ENCODE results near the gene ARL2. TPM values are rescaled to one million over a fixed set of nuclear protein-coding genes. Genes with fewer than 3 reads are reported as not detected.

Gene ARL2
- total and polyA plus RNA-seq, 2 donors (not counting 1 experiment from before 2014, with no cell fraction given), result 99.2 to 138 TPM

DNA sequence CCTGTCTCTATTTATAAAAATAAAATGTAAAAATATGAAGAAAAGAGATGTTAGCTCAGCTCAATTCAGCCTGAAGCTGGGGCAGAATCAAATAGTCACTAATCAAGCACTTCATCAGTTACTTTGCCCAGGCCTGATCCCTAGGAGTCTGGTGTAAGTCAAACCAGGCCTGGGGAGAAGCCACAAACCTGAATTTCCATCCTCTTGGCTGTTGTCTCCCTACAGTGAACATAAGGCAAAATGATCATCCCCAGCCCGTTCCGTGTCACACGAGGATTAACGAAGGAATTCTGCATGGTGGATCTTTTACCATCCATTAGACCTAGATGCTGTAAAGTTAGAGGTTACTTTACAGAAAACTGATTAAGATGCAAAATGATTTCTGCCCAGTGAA, 50.9 kb downstream of the ARL2 start:
- Histone ChIP-seq H4K20me1 (ENCODE audit: control insufficient read depth, extremely low read depth, insufficient read depth, low read length) (no peaks in the 10 kb centered on the region), H3K36me3 (ENCODE audit: control insufficient read depth, insufficient read depth, low read length) (no peaks in the 10 kb centered on the region), H3K4me3 (replicated peaks in 1 of 4; ENCODE audit: control extremely low read depth in 1 of 4, insufficient read depth in 1 of 4, low read depth in 3 of 4, low read length in 4 of 4) (no peak overlapping the region), H3K79me2 (ENCODE audit: control insufficient read depth, insufficient read depth, low read length) (no peaks in the 10 kb centered on the region), H3K27ac (ENCODE audit: insufficient read depth, low read length) (no peak overlapping the region), H3K27me3 (ENCODE audit: control insufficient read depth, insufficient read depth, low read length) (no peaks in the 10 kb centered on the region), H3K4me2 (ENCODE audit: extremely low read depth, insufficient read depth, low read length) (no peak overlapping the region), H3K9me3 (ENCODE audit: control insufficient read depth, insufficient read depth, low read depth, low read length) (no peaks in the 10 kb centered on the region), H3K9ac (ENCODE audit: insufficient read depth, low read length) (no peak overlapping the region), H2AFZ (ENCODE audit: low read length) (no peak overlapping the region), H3K4me1 (ENCODE audit: control insufficient read depth, extremely low read depth, insufficient read depth, low read length) (no peaks in the 10 kb centered on the region)
- DNase-seq (ENCODE audit: low read depth in 2 of 2), result no peak
- TF ChIP-seq EZH2 (IDR thresholded peaks at IDR 0.05; ENCODE audit: low read length, missing control alignments), result no peak

DNA sequence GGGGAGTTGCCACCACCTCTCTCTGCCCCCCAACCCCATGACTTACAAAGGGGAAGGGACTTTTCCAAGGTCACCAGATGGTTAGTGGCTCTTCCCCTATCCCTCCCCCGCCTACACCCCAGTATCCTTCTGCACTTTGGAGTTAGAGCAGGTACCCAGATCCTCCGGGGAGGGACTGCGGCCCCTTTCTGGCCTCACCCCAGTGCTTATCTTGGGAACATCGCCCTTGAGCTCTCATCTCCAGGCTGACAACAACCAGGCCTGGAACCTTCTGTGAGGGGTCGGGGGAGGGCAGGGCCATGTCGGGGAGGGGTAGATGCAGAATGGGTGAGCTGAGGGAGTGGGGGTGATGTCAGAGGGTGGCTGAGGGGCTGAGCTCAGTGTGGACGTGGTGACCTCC, 51.9 kb downstream of the ARL2 start:
- Histone ChIP-seq H3K27me3 (ENCODE audit: control insufficient read depth, insufficient read depth, low read length) (no peaks in the 10 kb centered on the region), H3K4me2 (ENCODE audit: extremely low read depth, insufficient read depth, low read length) (no peak overlapping the region), H3K9me3 (ENCODE audit: control insufficient read depth, insufficient read depth, low read depth, low read length) (no peaks in the 10 kb centered on the region), H2AFZ (ENCODE audit: low read length) (no peak overlapping the region), H3K4me3 (replicated peaks in 1 of 4; ENCODE audit: control extremely low read depth in 1 of 4, insufficient read depth in 1 of 4, low read depth in 3 of 4, low read length in 4 of 4) (no peak overlapping the region), H3K79me2 (ENCODE audit: control insufficient read depth, insufficient read depth, low read length) (no peaks in the 10 kb centered on the region), H3K27ac (ENCODE audit: insufficient read depth, low read length) (no peak overlapping the region), H4K20me1 (ENCODE audit: control insufficient read depth, extremely low read depth, insufficient read depth, low read length) (no peaks in the 10 kb centered on the region), H3K9ac (ENCODE audit: insufficient read depth, low read length) (no peak overlapping the region), H3K4me1 (ENCODE audit: control insufficient read depth, extremely low read depth, insufficient read depth, low read length) (no peaks in the 10 kb centered on the region), H3K36me3 (ENCODE audit: control insufficient read depth, insufficient read depth, low read length) (no peaks in the 10 kb centered on the region)
- TF ChIP-seq EZH2 (IDR thresholded peaks at IDR 0.05; ENCODE audit: low read length, missing control alignments), result no peak
- TF ChIP-seq, protein P1, sequence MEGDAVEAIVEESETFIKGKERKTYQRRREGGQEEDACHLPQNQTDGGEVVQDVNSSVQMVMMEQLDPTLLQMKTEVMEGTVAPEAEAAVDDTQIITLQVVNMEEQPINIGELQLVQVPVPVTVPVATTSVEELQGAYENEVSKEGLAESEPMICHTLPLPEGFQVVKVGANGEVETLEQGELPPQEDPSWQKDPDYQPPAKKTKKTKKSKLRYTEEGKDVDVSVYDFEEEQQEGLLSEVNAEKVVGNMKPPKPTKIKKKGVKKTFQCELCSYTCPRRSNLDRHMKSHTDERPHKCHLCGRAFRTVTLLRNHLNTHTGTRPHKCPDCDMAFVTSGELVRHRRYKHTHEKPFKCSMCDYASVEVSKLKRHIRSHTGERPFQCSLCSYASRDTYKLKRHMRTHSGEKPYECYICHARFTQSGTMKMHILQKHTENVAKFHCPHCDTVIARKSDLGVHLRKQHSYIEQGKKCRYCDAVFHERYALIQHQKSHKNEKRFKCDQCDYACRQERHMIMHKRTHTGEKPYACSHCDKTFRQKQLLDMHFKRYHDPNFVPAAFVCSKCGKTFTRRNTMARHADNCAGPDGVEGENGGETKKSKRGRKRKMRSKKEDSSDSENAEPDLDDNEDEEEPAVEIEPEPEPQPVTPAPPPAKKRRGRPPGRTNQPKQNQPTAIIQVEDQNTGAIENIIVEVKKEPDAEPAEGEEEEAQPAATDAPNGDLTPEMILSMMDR (conservative IDR thresholded peaks at IDR 0.05 in 1 of 2, IDR thresholded peaks at IDR 0.05 in 1 of 2; ENCODE audit: low read depth in 1 of 2, low read length in 2 of 2), result no peak
- DNase-seq (ENCODE audit: low read depth in 2 of 2), result no peak

DNA sequence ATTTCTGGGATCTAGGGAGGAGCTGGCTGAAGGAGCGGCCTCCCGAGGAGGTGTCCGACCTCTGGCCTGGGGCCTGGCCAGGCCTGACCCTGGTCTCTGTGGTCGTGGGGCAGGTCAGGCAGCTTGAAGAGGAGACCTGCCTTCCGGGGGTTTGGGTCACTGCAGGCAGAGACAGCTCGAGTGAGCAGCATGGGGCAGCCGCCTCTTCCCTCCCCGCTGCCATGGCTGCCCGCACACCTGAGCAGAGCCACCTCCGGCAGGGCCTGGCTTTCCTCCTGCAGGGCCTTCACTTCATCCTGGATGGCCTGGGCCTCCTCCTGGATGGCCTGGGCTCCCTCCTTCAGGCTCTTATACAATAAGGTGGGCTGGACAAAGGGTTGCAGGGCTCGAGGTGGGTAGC, 52.4 kb downstream of the ARL2 start:
- Histone ChIP-seq H3K36me3 (ENCODE audit: control insufficient read depth, insufficient read depth, low read length) (no peaks in the 10 kb centered on the region), H3K4me3 (replicated peaks in 1 of 4; ENCODE audit: control extremely low read depth in 1 of 4, insufficient read depth in 1 of 4, low read depth in 3 of 4, low read length in 4 of 4) (no peak overlapping the region), H2AFZ (ENCODE audit: low read length) (no peak overlapping the region), H3K27me3 (ENCODE audit: control insufficient read depth, insufficient read depth, low read length) (no peaks in the 10 kb centered on the region), H3K9me3 (ENCODE audit: control insufficient read depth, insufficient read depth, low read depth, low read length) (no peaks in the 10 kb centered on the region), H3K27ac (ENCODE audit: insufficient read depth, low read length) (no peak overlapping the region), H3K4me1 (ENCODE audit: control insufficient read depth, extremely low read depth, insufficient read depth, low read length) (no peaks in the 10 kb centered on the region), H3K79me2 (ENCODE audit: control insufficient read depth, insufficient read depth, low read length) (no peaks in the 10 kb centered on the region), H3K4me2 (ENCODE audit: extremely low read depth, insufficient read depth, low read length) (no peak overlapping the region), H3K9ac (ENCODE audit: insufficient read depth, low read length) (no peak overlapping the region), H4K20me1 (ENCODE audit: control insufficient read depth, extremely low read depth, insufficient read depth, low read length) (no peaks in the 10 kb centered on the region)
- TF ChIP-seq EZH2 (IDR thresholded peaks at IDR 0.05; ENCODE audit: low read length, missing control alignments), result no peak
- TF ChIP-seq, protein P1 (conservative IDR thresholded peaks at IDR 0.05 in 1 of 2, IDR thresholded peaks at IDR 0.05 in 1 of 2; ENCODE audit: low read depth in 1 of 2, low read length in 2 of 2), result no peak
- DNase-seq (ENCODE audit: low read depth in 2 of 2), result no peak
